ENCODE data around the gene CD47.

- TF ChIP-seq CTCF (IDR thresholded peaks at IDR 0.05; ENCODE audit: insufficient read depth, low read length) (no peak), POLR2AphosphoS5 (IDR thresholded peaks at IDR 0.05; ENCODE audit: low read depth) (no peak)
Observed at GRCh38 chr3:108098003-108098370, 7.2 kb upstream of the CD47 start.

Data from HL-60 (cell line).